GM10248 (cell line): ENCODE measurements around the gene ARHGEF16.

Experiments
- CTCF ChIA-PET: fragments of 300-600 bp; sonication (Branson Sonifier 250); formaldehyde crosslinking; extraction: SDS; loops from one replicate; lab custom pipeline; 2021; ENCODE audit warnings: antibody characterized with exemption; lab: Yijun Ruan, JAX
- POLR2A ChIA-PET: fragments of 350-650 bp; sonication (Branson Sonifier 250); formaldehyde crosslinking; extraction: SDS; loops from one replicate; lab custom pipeline; 2020; ENCODE audit warnings: antibody characterized with exemption; lab: Yijun Ruan, JAX
- DNase-seq: peaks from one replicate; pipeline ENCODE4 v3.0.0; 2012; ENCODE audit errors: extremely low spot score
- CTCF ChIP-seq: IDR thresholded peaks from 2 replicates; pipeline ENCODE4 v1.5.1; 2012; ENCODE audit warnings: mild to moderate bottlenecking, low read depth; ENCODE audit errors: extremely low read depth, missing control alignments, control extremely low read depth

The ARHGEF16 gene

DNA sequence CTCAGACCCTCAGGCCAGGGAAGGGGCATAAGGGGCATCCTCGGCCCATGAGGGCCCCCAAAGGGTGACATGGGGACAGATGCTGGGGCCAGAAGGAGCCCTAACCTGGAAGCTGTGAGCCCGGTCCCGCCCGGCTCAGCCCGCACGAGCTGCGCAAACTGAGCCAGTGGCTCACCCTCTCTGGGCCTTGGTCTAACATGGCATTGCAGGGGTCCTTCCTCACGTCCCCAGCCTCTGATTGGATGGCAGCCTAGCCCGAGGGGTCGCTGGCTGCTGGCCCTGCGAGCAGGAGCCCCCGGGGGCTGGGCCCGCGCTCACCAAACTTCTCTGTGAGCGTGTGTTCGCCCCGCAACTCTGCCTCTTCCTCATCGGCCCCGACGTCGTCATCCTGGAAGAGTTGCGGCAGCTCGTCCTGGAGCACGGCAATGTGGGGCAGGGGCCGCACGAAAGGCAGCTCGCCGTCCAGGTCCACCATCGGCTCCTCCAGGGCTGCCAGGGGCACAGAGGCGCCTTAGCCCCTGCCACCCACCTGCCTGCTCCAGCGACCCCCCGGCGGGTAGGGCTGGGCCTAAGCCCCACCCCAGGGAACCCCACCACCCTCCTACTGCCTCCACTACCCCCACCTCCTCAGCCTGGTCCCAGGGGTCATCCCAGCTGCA lies 54.4 kb downstream of the ARHGEF16 start:
- ChIA-PET CTCF (interaction anchor here (1.9 kb wide), 1 partner anchor 56 kb away, joined by 5 read pairs; no protein-coding TSS in a partner anchor), POLR2A (no interaction called here)
- DNase-seq, result no peak
- no peak for TF ChIP-seq CTCF

GRCh38 chr1:3509721-3510120 lies 55.3 kb downstream of the ARHGEF16 start:
- POLR2A ChIA-PET, result no interaction called here
- DNase-seq, result no peak
- CTCF ChIA-PET, result no interaction called here

GRCh38 chr1:3510136-3510955 lies 55.9 kb downstream of the ARHGEF16 start:
- DNase-seq, result no peak
- POLR2A ChIA-PET, result no interaction called here
- CTCF ChIA-PET, result no interaction called here
- TF ChIP-seq CTCF, result no peak

More at GRCh38 chr1:3509721-3510120, 55.3 kb downstream of the ARHGEF16 start:
- TF ChIP-seq CTCF, result no peak

DNA sequence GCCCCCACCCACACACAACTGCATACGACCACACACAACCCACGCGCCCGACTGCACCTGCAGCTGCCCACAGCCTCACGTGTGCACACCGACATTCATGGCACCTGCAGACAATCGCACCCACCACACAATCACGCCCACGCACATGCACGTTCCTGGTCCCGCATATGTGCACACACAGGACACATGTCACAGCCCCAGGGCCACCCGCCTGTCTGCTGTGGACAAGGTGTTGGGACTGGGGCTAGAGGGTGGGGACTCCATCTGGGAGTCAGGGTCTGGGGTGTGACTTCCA lies 56.4 kb downstream of the ARHGEF16 start:
- CTCF ChIA-PET, result no interaction called here
- no peak for TF ChIP-seq CTCF
- no peak for DNase-seq
- POLR2A ChIA-PET, result no interaction called here

GRCh38 chr1:3511306-3511705 lies 56.8 kb downstream of the ARHGEF16 start:
- ChIA-PET CTCF (no interaction called here), POLR2A (no interaction called here)
- DNase-seq, result no peak
- TF ChIP-seq CTCF, result no peak

DNA sequence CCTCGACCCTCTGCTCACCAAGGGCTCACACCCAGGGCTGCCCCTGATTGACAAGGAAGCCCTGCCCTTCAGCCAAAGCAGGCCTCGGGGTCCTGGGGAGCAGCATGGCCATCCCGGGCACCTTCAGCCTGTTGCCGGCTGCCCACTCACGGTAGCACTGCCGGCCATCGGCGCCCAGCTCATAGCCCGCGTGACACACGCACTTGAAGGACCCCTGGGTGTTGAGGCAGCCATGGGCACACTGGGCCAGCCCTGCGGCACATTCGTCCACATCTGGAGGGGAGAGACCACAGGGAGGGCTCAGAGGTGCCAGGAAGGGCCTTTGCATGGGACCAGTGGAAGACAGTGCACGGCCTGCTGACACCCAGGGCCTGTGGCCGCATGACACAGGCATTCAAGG lies 57.4 kb downstream of the ARHGEF16 start:
- ChIA-PET POLR2A (no interaction called here), CTCF (no interaction called here)
- no peak for TF ChIP-seq CTCF
- DNase-seq, result no peak
